Activated CD4-positive, alpha-beta T cell treated with anti-CD3 and anti-CD28 coated beads for 36 hours (primary cell): ENCODE data around the gene DNAJC22. TPM values are rescaled to one million over a fixed set of nuclear protein-coding genes. Genes with fewer than 3 reads are reported as not detected.
"Not testable (repeated sequence)": the region's sequence is repeated elsewhere in the genome, so short reads cannot be mapped to it uniquely, and the experiment has no call there.

Experiments used
- ATAC-seq: fragments of 200-7000 bp; cut with Tn5 transposase; one replicate; pipeline ENCODE4 v1.10.0; 2021; ENCODE audit warnings: mild to moderate bottlenecking, moderate library complexity
- CTCF ChIA-PET: fragments of 350-600 bp; sonication (Branson Sonifier 250); formaldehyde crosslinking; loops from one replicate; lab custom pipeline; 2021; ENCODE audit warnings: antibody characterized with exemption; lab: Charles Lee
- POLR2A ChIA-PET: fragments of 350-600 bp; sonication (Branson Sonifier 250); formaldehyde crosslinking; loops from one replicate; lab custom pipeline; 2021; ENCODE audit warnings: antibody characterized with exemption, inconsistent platforms; lab: Charles Lee
- DNase-seq: peaks from one replicate; pipeline ENCODE4 v3.0.0-alpha.2; 2020
- H3K27ac Mint-ChIP-seq: one replicate; pipeline ENCODE4 v1.8.0; 2021; ENCODE audit warnings: mixed read lengths
- H3K27me3 Mint-ChIP-seq: one replicate; pipeline ENCODE4 v1.8.0; 2021; ENCODE audit warnings: mixed read lengths
- H3K36me3 Mint-ChIP-seq: one replicate; pipeline ENCODE4 v1.8.0; 2021; ENCODE audit warnings: low read depth, mixed read lengths
- H3K4me1 Mint-ChIP-seq: one replicate; pipeline ENCODE4 v1.8.0; 2021; ENCODE audit warnings: mixed read lengths
- H3K4me3 Mint-ChIP-seq: one replicate; pipeline ENCODE4 v1.8.0; 2021; ENCODE audit warnings: mild to moderate bottlenecking, moderate library complexity, mixed read lengths
- H3K9me3 Mint-ChIP-seq: one replicate; pipeline ENCODE4 v1.8.0; 2021; ENCODE audit warnings: low read depth, mixed read lengths
- intact Hi-C, 2 experiments: fragments of 100-400 bp; cut with DNase I in 1 of 2; cut with micrococcal nuclease in 1 of 2; formaldehyde crosslinking; loops; one replicate each; pipeline versions ENCODE4 v1.14.2 to v1.15.1; 2022 to 2024; cut with DNase I, micrococcal nuclease
- total RNA-seq, 2 experiments: library from RNA; stranded (reverse); gene quantifications; one replicate each; pipeline ENCODE4 v1.2.3, GENCODE V29; 2021

The DNAJC22 gene
- total RNA-seq, result under 1 TPM in 1 of 2 experiments, not detected in 1; 0.05 TPM

- H3K9me3 Mint-ChIP-seq, result no peaks in the 10 kb centered on the region
- ATAC-seq (no peak), DNase-seq (peak; percentile 64)
- CTCF ChIA-PET, result interaction anchor here (0.6 to 9.4 kb wide), 31 partner anchors 11 to 363 kb away, joined by 3 to 168 read pairs (median 5); partner anchors contain the start of genes PRPH, SPATS2 and TROAP
- peaks cover 41% of the 10 kb centered on the region for H3K4me1 Mint-ChIP-seq
- H3K27ac Mint-ChIP-seq, result no peak within 1 kb of the TSS
- intact Hi-C loops, result loop anchor here in 1 of 2 experiments (1.0 to 5.0 kb wide), 3 partner anchors 58 to 369 kb away; partner anchors contain the start of gene WNT1
- POLR2A ChIA-PET, result interaction anchor here (1.4 kb wide), 1 partner anchor 20 kb away, joined by 6 read pairs; the partner anchor contains the start of gene SPATS2
- H3K36me3 Mint-ChIP-seq, result no peaks in the 10 kb centered on the region
- H3K27me3 Mint-ChIP-seq, result peaks cover 52% of the 10 kb centered on the region
- peak within 1 kb of the TSS; percentile 29 for H3K4me3 Mint-ChIP-seq
Measured at GRCh38 chr12:49346659-49347310, at the start of gene DNAJC22. Gene DNAJC22, plus strand, starts transcription at chr12:49346888. Its CDS starts 1,985 bp downstream, at chr12:49348873.

GRCh38 chr12:49297695-49298060 lies 49.0 kb upstream of the DNAJC22 start:
- intact Hi-C loops, result loop anchor here (1.0 to 2.0 kb wide), 3 partner anchors 40 to 45 kb away; partner anchors contain the start of gene C1QL4 (in 1 of the 2)
- Mint-ChIP-seq H3K36me3 (no peaks in the 10 kb centered on the region), H3K4me1 (peaks cover 17% of the 10 kb centered on the region), H3K27me3 (peaks cover 49% of the 10 kb centered on the region), H3K27ac (no peak overlapping the region), H3K4me3 (no peak overlapping the region), H3K9me3 (no peaks in the 10 kb centered on the region)
- POLR2A ChIA-PET, result interaction anchor here (1.2 kb wide), 1 partner anchor 25 kb away, joined by 4 read pairs; the partner anchor contains the start of gene TROAP
- ATAC-seq (no peak), DNase-seq (no peak)
- CTCF ChIA-PET, result interaction anchor here (0.8 to 11.4 kb wide), 17 partner anchors 9 to 502 kb away, joined by 3 to 168 read pairs (median 6); partner anchors contain the start of genes C1QL4, DNAJC22, SPATS2 and TROAP

GRCh38 chr12:49298160-49298559 lies 48.5 kb upstream of the DNAJC22 start:
- H3K4me3 Mint-ChIP-seq, result no peak overlapping the region
- POLR2A ChIA-PET, result no interaction called here
- intact Hi-C loops, result no loop called here

GRCh38 chr12:49301760-49302159 lies 44.9 kb upstream of the DNAJC22 start:
- peaks cover 11% of the 10 kb centered on the region for H3K4me1 Mint-ChIP-seq
- peaks cover 41% of the 10 kb centered on the region for H3K27me3 Mint-ChIP-seq
- intact Hi-C loops, result no loop called here
- peak; percentile 84 for ATAC-seq
- DNase-seq, result peak; percentile 69
- H3K36me3 Mint-ChIP-seq, result no peaks in the 10 kb centered on the region
- H3K9me3 Mint-ChIP-seq, result no peaks in the 10 kb centered on the region
- ChIA-PET POLR2A (interaction anchor here (0.7 kb wide), 1 partner anchor 21 kb away, joined by 3 read pairs; no protein-coding TSS in a partner anchor), CTCF (interaction anchor here (0.6 to 2.1 kb wide), 7 partner anchors 9 to 171 kb away, joined by 3 to 9 read pairs (median 6); partner anchors contain the start of genes TROAP and TUBA1B)
- H3K4me3 Mint-ChIP-seq, result no peak overlapping the region
- H3K27ac Mint-ChIP-seq, result no peak overlapping the region

More at GRCh38 chr12:49298160-49298559, 48.5 kb upstream of the DNAJC22 start:
- no peak overlapping the region for H3K27ac Mint-ChIP-seq
- no peaks in the 10 kb centered on the region for H3K36me3 Mint-ChIP-seq
- DNase-seq (peak; percentile 44), ATAC-seq (no peak)
- CTCF ChIA-PET, result interaction anchor here (0.7 to 6.2 kb wide), 6 partner anchors 9 to 1457 kb away, joined by 4 to 74 read pairs (median 8); partner anchors contain the start of gene TROAP
- peaks cover 53% of the 10 kb centered on the region for H3K27me3 Mint-ChIP-seq
- H3K9me3 Mint-ChIP-seq, result no peaks in the 10 kb centered on the region
- peaks cover 17% of the 10 kb centered on the region for H3K4me1 Mint-ChIP-seq

- no peak overlapping the region for H3K27ac Mint-ChIP-seq
- DNase-seq, result no peak
- no peak overlapping the region for H3K4me3 Mint-ChIP-seq
- no peaks in the 10 kb centered on the region for H3K36me3 Mint-ChIP-seq
- intact Hi-C loops, result no loop called here
- H3K9me3 Mint-ChIP-seq, result no peaks in the 10 kb centered on the region
- H3K27me3 Mint-ChIP-seq, result peaks cover 33% of the 10 kb centered on the region
- ATAC-seq, result no peak
- CTCF ChIA-PET, result interaction anchor here (0.6 to 3.4 kb wide), 6 partner anchors 9 to 331 kb away, joined by 3 to 16 read pairs (median 3); partner anchors contain the start of gene PRPH
- peaks cover 5% of the 10 kb centered on the region for H3K4me1 Mint-ChIP-seq
- POLR2A ChIA-PET, result no interaction called here
Measured at GRCh38 chr12:49304161-49304560, 42.5 kb upstream of the DNAJC22 start.

GRCh38 chr12:49305762-49306510 lies 40.8 kb upstream of the DNAJC22 start:
- Mint-ChIP-seq H3K4me1 (peaks cover 5% of the 10 kb centered on the region), H3K36me3 (no peaks in the 10 kb centered on the region), H3K27ac (no peak overlapping the region), H3K27me3 (peaks cover 39% of the 10 kb centered on the region), H3K4me3 (no peak overlapping the region), H3K9me3 (no peaks in the 10 kb centered on the region)
- intact Hi-C loops, result no loop called here
- no peak for ATAC-seq
- no peak for DNase-seq
- ChIA-PET CTCF (interaction anchor here (0.6 to 3.4 kb wide), 7 partner anchors 10 to 71 kb away, joined by 3 to 16 read pairs (median 4); partner anchors contain the start of genes DNAJC22 and PRPH), POLR2A (no interaction called here)

GRCh38 chr12:49309386-49309785 lies 37.3 kb upstream of the DNAJC22 start:
- Mint-ChIP-seq H3K9me3 (no peaks in the 10 kb centered on the region), H3K27me3 (peaks cover 30% of the 10 kb centered on the region), H3K27ac (no peak overlapping the region), H3K4me1 (no peaks in the 10 kb centered on the region), H3K4me3 (no peak overlapping the region), H3K36me3 (no peaks in the 10 kb centered on the region)
- intact Hi-C loops, result no loop called here
- ATAC-seq, result no peak
- POLR2A ChIA-PET, result no interaction called here
- DNase-seq, result no peak
- CTCF ChIA-PET, result interaction anchor here (0.7 to 1.3 kb wide), 3 partner anchors 29 to 149 kb away, joined by 3 read pairs; no protein-coding TSS in a partner anchor

GRCh38 chr12:49310451-49311000 lies 36.2 kb upstream of the DNAJC22 start:
- POLR2A ChIA-PET, CTCF ChIA-PET, H3K4me1 Mint-ChIP-seq, intact Hi-C loops, DNase-seq, H3K27ac Mint-ChIP-seq, H3K36me3 Mint-ChIP-seq, H3K9me3 Mint-ChIP-seq, H3K4me3 Mint-ChIP-seq, ATAC-seq: not testable (repeated sequence)
- H3K27me3 Mint-ChIP-seq, result peaks cover 28% of the 10 kb centered on the region

GRCh38 chr12:49314811-49315210 lies 31.9 kb upstream of the DNAJC22 start:
- DNase-seq, result no peak

GRCh38 chr12:49317118-49317517 lies 29.6 kb upstream of the DNAJC22 start:
- intact Hi-C loops, H3K9me3 Mint-ChIP-seq, POLR2A ChIA-PET, H3K27ac Mint-ChIP-seq, H3K36me3 Mint-ChIP-seq, DNase-seq, CTCF ChIA-PET, H3K27me3 Mint-ChIP-seq, H3K4me1 Mint-ChIP-seq, ATAC-seq, H3K4me3 Mint-ChIP-seq: not testable (repeated sequence)

More at GRCh38 chr12:49314811-49315210, 31.9 kb upstream of the DNAJC22 start:
- Mint-ChIP-seq H3K9me3 (no peaks in the 10 kb centered on the region), H3K4me3 (no peak overlapping the region), H3K27me3 (peaks cover 6% of the 10 kb centered on the region), H3K4me1 (no peaks in the 10 kb centered on the region), H3K36me3 (no peaks in the 10 kb centered on the region), H3K27ac (no peak overlapping the region)
- no peak for ATAC-seq
- intact Hi-C loops, result no loop called here
- CTCF ChIA-PET, result interaction anchor here (0.7 kb wide), 1 partner anchor 54 kb away, joined by 4 read pairs; no protein-coding TSS in a partner anchor
- POLR2A ChIA-PET, result no interaction called here
